Measurements from ENCODE around the gene CTDP1.

GRCh38 chr18:79718126-79718525, 38.5 kb downstream of the CTDP1 start:
- TF ChIP-seq EZH2 (IDR thresholded peaks at IDR 0.05; ENCODE audit: borderline replicate concordance, low read depth, low read length, poor library complexity, severe bottlenecking) (no peak), CTCF (conservative IDR thresholded peaks at IDR 0.05; ENCODE audit: low read depth, low read length) (no peak)

Data from A673 (cell line).